ENCODE results near the gene CACNA1A.
"Not testable (repeated sequence)": the region's sequence is repeated elsewhere in the genome, so short reads cannot be mapped to it uniquely, and the experiment has no call there.

The CACNA1A gene

GRCh38 chr19:13210339-13210775 lies 295.9 kb downstream of the CACNA1A start:
- Histone ChIP-seq H3K9ac (ENCODE audit: low read depth in 1 of 2, low read length in 2 of 2) (no peak overlapping the region), H3K4me1 (ENCODE audit: control insufficient read depth in 1 of 2, insufficient read depth in 2 of 2, low read length in 2 of 2) (peaks cover 0 to 6% of the 10 kb centered on the region in 2 donors), H3K27ac (ENCODE audit: low read depth, low read length) (no peak overlapping the region), H3K27me3 (ENCODE audit: control insufficient read depth in 1 of 2, insufficient read depth in 2 of 2, low read length in 2 of 2) (no peaks in the 10 kb centered on the region), H3K9me3 (ENCODE audit: control insufficient read depth in 1 of 2, low read length in 2 of 2) (no peaks in the 10 kb centered on the region), H3K36me3 (ENCODE audit: control insufficient read depth in 1 of 2, insufficient read depth in 2 of 2, low read length in 2 of 2) (no peaks in the 10 kb centered on the region), H3K4me3 (ENCODE audit: low read depth in 1 of 2, low read length in 2 of 2) (no peak overlapping the region)

GRCh38 chr19:13209484-13210338 lies 296.6 kb downstream of the CACNA1A start:
- no peak overlapping the region for H3K27ac ChIP-seq (ENCODE audit: low read depth, low read length)

GRCh38 chr19:13208672-13209483 lies 297.4 kb downstream of the CACNA1A start:
- Histone ChIP-seq H3K27ac (ENCODE audit: low read depth, low read length) (no peak overlapping the region), H3K27me3 (ENCODE audit: control insufficient read depth in 1 of 2, insufficient read depth in 2 of 2, low read length in 2 of 2) (no peaks in the 10 kb centered on the region), H3K9me3 (ENCODE audit: control insufficient read depth in 1 of 2, low read length in 2 of 2) (no peaks in the 10 kb centered on the region), H3K4me1 (ENCODE audit: control insufficient read depth in 1 of 2, insufficient read depth in 2 of 2, low read length in 2 of 2) (peaks cover 0 to 6% of the 10 kb centered on the region in 2 donors), H3K9ac (ENCODE audit: low read depth in 1 of 2, low read length in 2 of 2) (no peak overlapping the region), H3K36me3 (ENCODE audit: control insufficient read depth in 1 of 2, insufficient read depth in 2 of 2, low read length in 2 of 2) (no peaks in the 10 kb centered on the region), H3K4me3 (ENCODE audit: low read depth in 1 of 2, low read length in 2 of 2) (peak overlapping the region in 1 of 2 donors; percentile 43)

More at GRCh38 chr19:13209484-13210338, 296.6 kb downstream of the CACNA1A start:
- Histone ChIP-seq H3K9me3 (ENCODE audit: control insufficient read depth in 1 of 2, low read length in 2 of 2) (no peaks in the 10 kb centered on the region), H3K9ac (ENCODE audit: low read depth in 1 of 2, low read length in 2 of 2) (no peak overlapping the region), H3K36me3 (ENCODE audit: control insufficient read depth in 1 of 2, insufficient read depth in 2 of 2, low read length in 2 of 2) (no peaks in the 10 kb centered on the region), H3K4me1 (ENCODE audit: control insufficient read depth in 1 of 2, insufficient read depth in 2 of 2, low read length in 2 of 2) (peaks cover 0 to 6% of the 10 kb centered on the region in 2 donors), H3K4me3 (ENCODE audit: low read depth in 1 of 2, low read length in 2 of 2) (no peak overlapping the region), H3K27me3 (ENCODE audit: control insufficient read depth in 1 of 2, insufficient read depth in 2 of 2, low read length in 2 of 2) (no peaks in the 10 kb centered on the region)

GRCh38 chr19:13207846-13208671 lies 298.2 kb downstream of the CACNA1A start:
- Histone ChIP-seq H3K9ac (ENCODE audit: low read depth in 1 of 2, low read length in 2 of 2) (peak overlapping the region in 1 of 2 donors; percentile 25), H3K27me3 (ENCODE audit: control insufficient read depth in 1 of 2, insufficient read depth in 2 of 2, low read length in 2 of 2) (no peaks in the 10 kb centered on the region)

GRCh38 chr19:13207237-13207845 lies 298.9 kb downstream of the CACNA1A start:
- H3K36me3 ChIP-seq (ENCODE audit: control insufficient read depth in 1 of 2, insufficient read depth in 2 of 2, low read length in 2 of 2), result no peaks in the 10 kb centered on the region
- H3K9ac ChIP-seq (ENCODE audit: low read depth in 1 of 2, low read length in 2 of 2), result no peak overlapping the region
- H3K27ac ChIP-seq (ENCODE audit: low read depth, low read length), result no peak overlapping the region
- peak overlapping the region in 1 of 2 donors; percentile 43 for H3K4me3 ChIP-seq (ENCODE audit: low read depth in 1 of 2, low read length in 2 of 2)
- H3K4me1 ChIP-seq (ENCODE audit: control insufficient read depth in 1 of 2, insufficient read depth in 2 of 2, low read length in 2 of 2), result peaks cover 0 to 6% of the 10 kb centered on the region in 2 donors
- no peaks in the 10 kb centered on the region for H3K9me3 ChIP-seq (ENCODE audit: control insufficient read depth in 1 of 2, low read length in 2 of 2)
- no peaks in the 10 kb centered on the region for H3K27me3 ChIP-seq (ENCODE audit: control insufficient read depth in 1 of 2, insufficient read depth in 2 of 2, low read length in 2 of 2)

More at GRCh38 chr19:13207846-13208671, 298.2 kb downstream of the CACNA1A start:
- no peaks in the 10 kb centered on the region for H3K9me3 ChIP-seq (ENCODE audit: control insufficient read depth in 1 of 2, low read length in 2 of 2)
- no peak overlapping the region for H3K27ac ChIP-seq (ENCODE audit: low read depth, low read length)
- H3K4me1 ChIP-seq (ENCODE audit: control insufficient read depth in 1 of 2, insufficient read depth in 2 of 2, low read length in 2 of 2), result peaks cover 0 to 6% of the 10 kb centered on the region in 2 donors
- no peaks in the 10 kb centered on the region for H3K36me3 ChIP-seq (ENCODE audit: control insufficient read depth in 1 of 2, insufficient read depth in 2 of 2, low read length in 2 of 2)
- peak overlapping the region; percentile 43 for H3K4me3 ChIP-seq (ENCODE audit: low read depth in 1 of 2, low read length in 2 of 2)

- H3K36me3 ChIP-seq (ENCODE audit: control insufficient read depth in 1 of 2, insufficient read depth in 2 of 2, low read length in 2 of 2), result no peaks in the 10 kb centered on the region
- H3K9ac ChIP-seq (ENCODE audit: low read depth in 1 of 2, low read length in 2 of 2), result no peak overlapping the region
- H3K9me3 ChIP-seq (ENCODE audit: control insufficient read depth in 1 of 2, low read length in 2 of 2), result no peaks in the 10 kb centered on the region
- no peak overlapping the region for H3K27ac ChIP-seq (ENCODE audit: low read depth, low read length)
- peaks cover 0 to 6% of the 10 kb centered on the region in 2 donors for H3K4me1 ChIP-seq (ENCODE audit: control insufficient read depth in 1 of 2, insufficient read depth in 2 of 2, low read length in 2 of 2)
- H3K27me3 ChIP-seq (ENCODE audit: control insufficient read depth in 1 of 2, insufficient read depth in 2 of 2, low read length in 2 of 2), result no peaks in the 10 kb centered on the region
- no peak overlapping the region for H3K4me3 ChIP-seq (ENCODE audit: low read depth in 1 of 2, low read length in 2 of 2)
These were observed 299.7 kb downstream of the CACNA1A start for GRCh38 chr19:13206587-13206986.

GRCh38 chr19:13202112-13202511 lies 304.2 kb downstream of the CACNA1A start:
- H3K27ac ChIP-seq (ENCODE audit: low read depth, low read length); H3K36me3 ChIP-seq (ENCODE audit: control insufficient read depth in 1 of 2, insufficient read depth in 2 of 2, low read length in 2 of 2); H3K4me1 ChIP-seq (ENCODE audit: control insufficient read depth in 1 of 2, insufficient read depth in 2 of 2, low read length in 2 of 2); H3K4me3 ChIP-seq (ENCODE audit: low read depth in 1 of 2, low read length in 2 of 2); H3K9ac ChIP-seq (ENCODE audit: low read depth in 1 of 2, low read length in 2 of 2); H3K9me3 ChIP-seq (ENCODE audit: control insufficient read depth in 1 of 2, low read length in 2 of 2); H3K27me3 ChIP-seq (ENCODE audit: control insufficient read depth in 1 of 2, insufficient read depth in 2 of 2, low read length in 2 of 2): not testable (repeated sequence)

- no peak overlapping the region for H3K9ac ChIP-seq (ENCODE audit: low read depth in 1 of 2, low read length in 2 of 2)
- H3K36me3 ChIP-seq (ENCODE audit: control insufficient read depth in 1 of 2, insufficient read depth in 2 of 2, low read length in 2 of 2), result no peaks in the 10 kb centered on the region
- no peak overlapping the region for H3K27ac ChIP-seq (ENCODE audit: low read depth, low read length)
- no peak overlapping the region for H3K4me3 ChIP-seq (ENCODE audit: low read depth in 1 of 2, low read length in 2 of 2)
- H3K9me3 ChIP-seq (ENCODE audit: control insufficient read depth in 1 of 2, low read length in 2 of 2), result no peaks in the 10 kb centered on the region
- peaks cover 9 to 13% of the 10 kb centered on the region in 2 donors for H3K4me1 ChIP-seq (ENCODE audit: control insufficient read depth in 1 of 2, insufficient read depth in 2 of 2, low read length in 2 of 2)
- H3K27me3 ChIP-seq (ENCODE audit: control insufficient read depth in 1 of 2, insufficient read depth in 2 of 2, low read length in 2 of 2), result no peaks in the 10 kb centered on the region
These were observed 307.6 kb downstream of the CACNA1A start for GRCh38 chr19:13198634-13199033.

- peaks cover 9 to 18% of the 10 kb centered on the region in 2 donors for H3K4me1 ChIP-seq (ENCODE audit: control insufficient read depth in 1 of 2, insufficient read depth in 2 of 2, low read length in 2 of 2)
- no peak overlapping the region for H3K9ac ChIP-seq (ENCODE audit: low read depth in 1 of 2, low read length in 2 of 2)
- no peaks in the 10 kb centered on the region for H3K9me3 ChIP-seq (ENCODE audit: control insufficient read depth in 1 of 2, low read length in 2 of 2)
- H3K36me3 ChIP-seq (ENCODE audit: control insufficient read depth in 1 of 2, insufficient read depth in 2 of 2, low read length in 2 of 2), result no peaks in the 10 kb centered on the region
- no peaks in the 10 kb centered on the region for H3K27me3 ChIP-seq (ENCODE audit: control insufficient read depth in 1 of 2, insufficient read depth in 2 of 2, low read length in 2 of 2)
- H3K27ac ChIP-seq (ENCODE audit: low read depth, low read length), result peak overlapping the region; percentile 22
- H3K4me3 ChIP-seq (ENCODE audit: low read depth in 1 of 2, low read length in 2 of 2), result no peak overlapping the region
These were observed 310.6 kb downstream of the CACNA1A start for GRCh38 chr19:13195678-13196077.

All from duodenal mucosa (tissue), 2 donors.